Fibroblast of skin of abdomen (primary cell): ENCODE measurements around the gene MUC4.
"Not testable (repeated sequence)": the region's sequence is repeated elsewhere in the genome, so short reads cannot be mapped to it uniquely, and the experiment has no call there.

Source experiments
- DNase-seq: peaks from one replicate; pipeline ENCODE4 v3.0.0-alpha.2; 2013

Gene MUC4

DNA sequence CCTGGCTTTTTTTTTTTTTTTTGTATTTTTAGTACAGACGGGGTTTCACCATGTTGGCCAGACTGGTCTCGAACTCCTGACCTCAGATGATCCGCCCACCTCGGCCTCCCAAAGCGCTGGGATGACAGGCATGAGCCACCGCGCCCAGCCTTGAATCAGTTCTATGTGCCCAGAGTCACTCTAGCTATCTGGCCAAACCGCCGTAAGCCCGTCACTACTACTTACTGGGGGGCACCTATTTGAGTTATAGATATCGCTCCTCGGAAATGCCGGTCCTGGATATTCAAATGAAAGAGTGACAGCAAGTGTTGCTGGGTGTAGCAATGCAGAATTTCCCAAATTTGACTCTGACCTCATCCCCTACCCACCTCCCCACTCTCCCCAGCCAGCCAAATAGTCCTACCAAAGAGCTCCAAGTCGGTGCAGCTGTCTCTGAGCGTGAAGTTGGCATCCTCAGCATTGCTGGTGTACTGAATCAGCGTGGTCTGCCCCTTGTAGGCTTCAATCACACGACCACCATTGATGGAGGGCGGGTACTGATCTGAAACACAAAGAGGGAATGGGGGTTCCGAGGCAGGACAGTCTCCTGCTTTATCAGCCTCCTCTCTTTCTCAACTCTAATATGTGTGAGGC lies 52.9 kb downstream of the MUC4 start:
- no peak for DNase-seq

DNA sequence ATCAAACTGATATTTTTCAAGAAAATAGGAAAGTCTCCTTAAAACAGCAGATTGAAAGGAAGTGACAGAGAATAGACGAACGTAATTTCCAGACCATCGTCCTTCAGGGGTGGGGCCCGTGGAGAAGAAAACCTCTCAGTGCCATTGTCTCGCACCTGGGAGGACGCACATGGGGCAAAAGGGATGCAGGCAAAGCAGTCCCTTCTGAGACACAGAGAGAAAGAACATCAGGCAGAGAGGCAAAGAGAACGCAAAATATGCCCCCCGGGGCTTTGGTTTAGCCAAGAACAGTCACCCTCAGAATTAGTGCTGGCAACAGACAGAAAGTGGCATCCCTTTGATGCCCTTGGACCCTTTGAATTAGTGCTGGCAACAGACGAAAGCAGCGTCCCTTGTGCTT lies 53.9 kb downstream of the MUC4 start:
- DNase-seq, result no peak

DNA sequence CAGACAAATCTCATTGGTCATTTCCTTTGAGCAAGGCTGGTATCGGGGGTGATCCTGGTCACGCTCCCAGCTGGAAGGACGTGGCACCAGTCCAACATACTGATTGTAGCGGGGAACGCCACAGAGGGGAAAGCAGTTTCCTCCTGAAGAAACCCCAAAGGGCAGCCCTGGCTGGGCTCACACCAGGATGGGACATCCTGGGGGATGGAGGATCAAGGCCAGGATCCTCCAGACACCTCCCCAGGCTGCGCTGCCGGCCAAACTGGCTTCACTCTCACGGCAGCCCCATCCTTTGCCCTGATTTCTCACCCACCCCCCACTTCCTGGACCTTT lies 54.3 kb downstream of the MUC4 start:
- DNase-seq, result no peak

DNA sequence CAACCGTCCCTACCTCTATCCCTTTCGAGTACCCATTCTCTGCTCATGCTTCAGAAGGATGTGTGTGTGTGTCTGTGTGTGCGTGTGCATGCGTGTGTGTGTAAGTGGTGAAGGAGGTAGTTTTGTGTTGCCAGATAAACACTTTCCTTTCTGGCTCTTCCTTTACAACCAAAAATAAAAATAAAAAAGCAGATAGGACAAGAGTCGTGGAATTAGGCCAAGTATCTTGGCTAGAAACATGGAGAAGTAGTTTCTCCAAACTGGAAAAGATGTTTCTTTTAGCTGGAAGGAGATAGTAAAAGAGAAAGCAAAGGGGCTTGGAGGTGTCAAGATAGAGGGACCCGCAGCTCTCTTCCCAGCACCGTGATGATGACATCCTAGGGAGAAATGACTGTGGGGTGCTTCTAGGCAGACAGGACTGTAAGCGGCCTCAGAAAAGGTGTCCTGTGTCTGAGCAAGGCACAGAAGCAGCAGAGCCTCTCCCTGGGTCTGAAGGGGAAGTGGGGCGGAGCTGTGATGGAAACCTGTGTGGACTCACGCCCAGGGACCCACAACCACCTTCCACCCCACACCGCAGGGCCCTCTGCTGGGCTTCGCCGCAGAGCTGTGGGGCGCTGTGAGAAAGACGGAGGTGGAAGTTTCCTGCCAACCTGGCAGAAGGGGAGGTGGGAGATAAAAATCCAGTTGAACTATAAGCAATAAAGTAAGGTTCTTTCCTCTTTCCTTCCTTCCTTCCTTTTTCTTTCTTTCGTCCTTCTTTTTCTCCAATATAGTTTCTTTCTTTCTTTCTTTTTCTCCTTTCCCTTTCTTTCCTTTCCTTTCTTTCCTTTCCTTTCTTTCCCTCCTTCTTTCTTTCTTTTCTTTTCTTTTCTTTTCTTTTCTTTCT lies 55.7 kb downstream of the MUC4 start:
- no peak for DNase-seq

DNA sequence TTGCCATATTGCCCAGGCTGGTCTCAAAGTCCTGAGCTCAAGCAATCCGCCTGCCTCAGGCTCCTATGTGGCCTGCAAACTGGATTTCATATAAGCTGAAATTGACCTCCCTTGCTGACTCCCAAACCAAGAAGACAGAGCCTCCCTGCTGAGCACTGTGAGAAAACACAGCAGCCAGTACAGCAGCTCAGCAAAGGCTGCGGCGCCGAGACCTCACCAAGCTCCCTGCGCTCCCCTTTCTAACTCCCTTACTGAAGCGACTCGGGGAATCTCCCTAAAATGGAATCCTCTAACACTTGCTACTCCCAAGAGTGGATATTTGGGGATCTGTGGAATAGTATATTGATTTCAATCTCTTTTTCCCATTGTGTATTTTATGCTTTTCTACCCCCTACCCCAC lies 56.3 kb downstream of the MUC4 start:
- no peak for DNase-seq

DNA sequence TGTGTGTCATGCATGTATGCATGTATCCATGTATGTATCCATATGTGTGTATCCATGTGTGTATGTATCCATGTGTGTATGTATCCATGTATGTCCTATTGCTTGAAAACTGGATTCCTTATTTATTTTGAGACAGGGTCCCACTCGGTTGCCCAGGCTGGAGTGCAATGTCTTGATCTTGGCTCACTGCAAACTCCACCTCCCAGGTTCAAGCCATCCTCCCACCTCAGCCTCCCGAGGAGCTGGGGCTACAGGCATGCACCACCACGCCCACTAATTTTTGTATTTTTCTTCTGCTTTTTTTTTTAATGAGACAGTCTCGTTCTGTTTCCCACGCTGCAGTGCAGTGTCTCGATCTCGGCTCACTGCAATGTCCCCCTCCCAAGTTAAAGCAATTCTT lies 56.8 kb downstream of the MUC4 start:
- DNase-seq, result no peak

DNA sequence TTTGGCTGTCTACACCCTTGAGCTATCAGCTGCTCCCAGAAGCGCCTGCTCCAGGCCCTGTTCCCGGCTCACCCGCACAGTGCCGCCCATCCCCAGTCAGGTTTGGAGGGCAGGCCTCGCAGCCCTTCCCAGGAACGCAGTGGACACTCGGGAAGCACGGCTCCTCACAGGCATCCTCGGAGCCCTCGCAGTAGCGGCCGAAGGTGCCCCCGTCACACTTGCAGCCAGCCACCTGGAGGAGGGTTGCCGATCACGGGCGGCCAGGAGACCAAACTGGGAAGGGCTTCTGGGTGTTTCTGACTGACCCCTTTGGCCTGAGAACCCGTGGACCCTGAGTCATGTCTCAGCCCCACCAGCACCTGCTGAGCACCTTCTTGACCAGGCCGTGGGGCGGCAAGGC lies 57.6 kb downstream of the MUC4 start:
- no peak for DNase-seq

DNA sequence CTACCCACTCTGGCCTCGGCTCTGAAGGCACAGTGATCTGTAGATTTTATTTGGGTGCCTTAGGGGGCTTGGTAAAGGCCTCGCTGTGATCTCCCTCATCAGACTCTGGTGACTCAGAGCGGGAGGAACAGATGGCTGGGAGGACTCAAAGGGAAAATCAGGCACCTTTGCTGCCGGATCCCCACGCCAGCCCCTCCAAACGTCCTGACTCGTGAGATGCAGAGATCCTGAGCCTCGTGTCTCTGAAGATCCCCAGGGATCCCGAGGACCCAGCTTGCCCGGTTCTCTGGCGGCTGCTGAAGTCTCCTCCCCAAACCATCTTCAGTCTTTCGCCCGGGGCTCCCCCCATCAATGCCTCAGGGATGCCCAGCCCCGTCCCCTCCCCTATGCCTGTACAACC lies 58.1 kb downstream of the MUC4 start:
- no peak for DNase-seq

DNA sequence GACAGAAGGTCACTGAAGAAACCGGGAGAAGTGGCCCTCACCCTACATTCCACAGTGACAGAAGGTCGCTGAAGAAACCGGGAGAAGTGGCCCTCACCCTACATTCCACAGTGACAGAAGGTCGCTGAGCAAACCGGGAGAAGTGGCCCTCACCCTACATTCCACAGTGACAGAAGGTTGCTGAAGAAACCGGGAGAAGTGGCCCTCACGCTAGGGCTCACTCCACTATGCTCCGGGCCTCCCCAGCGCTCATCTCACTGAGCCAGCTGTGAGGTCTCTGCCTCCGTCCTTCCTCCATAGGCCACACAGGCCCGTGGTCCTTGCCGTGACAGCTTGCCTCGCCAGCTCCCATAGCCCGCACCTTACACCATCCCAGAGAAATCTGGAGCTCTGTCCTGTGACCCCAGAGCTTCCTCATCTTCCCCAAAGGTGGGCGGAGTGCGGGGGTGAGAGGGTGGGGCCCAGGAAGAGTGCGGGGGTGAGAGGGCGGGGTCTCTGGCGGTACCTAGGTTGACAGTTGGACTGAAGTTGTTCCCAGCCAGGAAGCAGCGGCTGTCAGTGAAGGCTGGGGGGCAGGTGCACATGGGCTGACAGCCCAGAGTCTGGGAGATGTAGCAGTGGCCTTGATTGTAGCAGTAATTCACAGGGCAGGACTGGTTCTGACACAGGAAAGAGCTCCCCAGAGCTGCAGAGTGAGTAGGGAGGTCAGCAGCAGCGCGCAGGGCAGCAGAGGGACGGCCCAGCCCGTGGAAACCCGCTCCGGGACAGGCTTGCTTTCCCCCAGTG lies 59.0 kb downstream of the MUC4 start:
- no peak for DNase-seq

DNA sequence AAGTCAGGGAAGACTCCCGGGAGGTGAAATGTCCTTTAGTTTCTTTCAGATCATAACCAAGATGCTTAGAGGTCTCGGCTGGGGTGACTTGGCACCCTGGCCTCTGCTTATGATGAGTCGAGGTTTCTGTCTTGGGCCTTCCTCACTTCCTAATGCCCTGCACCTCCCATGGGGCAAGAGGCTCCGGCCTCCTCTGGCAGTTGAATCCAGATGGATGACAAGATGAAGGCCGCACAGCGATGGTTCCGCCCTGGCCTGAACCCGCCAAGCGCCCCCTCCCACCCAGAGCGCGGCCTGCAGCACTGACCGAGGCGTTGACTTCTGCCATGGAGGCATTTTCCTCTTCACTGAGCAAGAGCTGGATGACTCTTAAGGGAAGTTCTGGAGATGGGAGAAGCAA lies 59.7 kb downstream of the MUC4 start:
- DNase-seq, result no peak

DNA sequence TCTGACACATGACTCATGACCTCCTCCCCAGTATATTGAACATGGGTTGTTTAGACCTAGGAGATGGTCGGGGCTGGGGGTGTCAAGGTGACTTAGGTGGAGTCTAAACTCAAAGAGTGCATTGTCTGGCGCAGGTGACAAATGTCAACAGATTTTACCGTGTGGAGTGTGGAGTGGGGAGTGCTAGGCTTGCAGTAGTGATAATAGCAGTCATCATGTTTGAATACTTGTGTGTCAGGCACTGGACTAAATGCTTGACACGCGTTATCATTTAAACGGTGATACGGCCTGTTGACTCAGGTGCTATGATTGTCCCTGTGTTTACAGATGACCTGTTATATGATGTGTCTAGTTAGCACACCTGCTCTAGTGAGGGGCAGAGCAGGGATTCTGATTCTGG lies 60.2 kb downstream of the MUC4 start:
- no peak for DNase-seq

DNA sequence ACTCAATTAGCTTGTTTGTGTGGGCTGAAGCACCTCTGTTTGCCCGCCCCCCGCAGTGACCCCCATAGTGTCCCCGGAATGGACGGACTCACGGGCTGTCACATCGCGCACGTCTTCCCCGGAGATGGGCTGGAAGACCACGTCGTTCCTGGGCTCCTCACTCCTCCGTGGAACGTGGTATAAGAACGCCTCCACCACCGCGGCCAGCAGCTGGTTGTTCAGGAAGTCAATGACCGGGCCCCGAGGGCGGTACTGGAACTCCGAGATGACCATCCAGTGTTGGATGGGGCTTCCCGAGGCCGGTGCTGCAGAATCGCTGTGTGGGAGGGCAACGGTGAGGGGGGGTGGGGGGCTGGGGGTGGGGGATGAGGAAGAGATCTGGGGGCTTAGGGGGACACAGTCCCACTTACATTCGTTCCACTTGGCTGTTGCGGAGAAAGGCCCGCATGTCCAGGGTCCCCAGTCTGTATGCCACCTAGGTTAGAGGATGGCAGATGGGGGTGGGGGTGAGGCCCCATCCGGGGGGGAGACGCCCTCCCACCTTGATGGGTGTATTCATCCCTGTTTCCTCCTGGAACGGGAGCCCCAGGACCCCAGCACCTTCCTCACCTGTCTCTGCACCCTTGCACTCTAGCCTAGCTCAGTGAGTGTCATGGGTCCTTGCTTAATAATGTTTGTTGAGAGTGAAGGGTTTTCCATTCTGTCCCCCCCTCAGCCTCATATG lies 60.8 kb downstream of the MUC4 start:
- DNase-seq, result no peak

DNA sequence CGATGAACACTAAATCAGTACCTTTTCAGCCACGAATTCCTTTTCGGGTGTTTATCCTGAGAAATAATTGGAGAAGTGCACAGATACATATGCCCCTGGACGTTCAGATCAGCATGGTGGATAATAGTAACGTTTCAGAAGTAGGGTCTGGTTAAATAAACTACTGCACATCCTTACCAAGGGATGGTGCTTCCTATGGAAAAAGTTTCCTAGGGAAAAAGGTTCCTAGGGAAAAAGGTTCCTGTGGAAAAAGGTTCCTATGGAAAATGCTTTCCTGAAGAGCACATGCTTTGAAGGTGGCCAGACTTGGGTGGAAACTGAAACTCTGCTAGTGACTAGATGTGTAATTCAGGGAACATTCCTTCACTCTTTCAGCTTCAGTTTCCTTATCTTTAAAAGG lies 62.6 kb downstream of the MUC4 start:
- DNase-seq, result not testable (repeated sequence)

DNA sequence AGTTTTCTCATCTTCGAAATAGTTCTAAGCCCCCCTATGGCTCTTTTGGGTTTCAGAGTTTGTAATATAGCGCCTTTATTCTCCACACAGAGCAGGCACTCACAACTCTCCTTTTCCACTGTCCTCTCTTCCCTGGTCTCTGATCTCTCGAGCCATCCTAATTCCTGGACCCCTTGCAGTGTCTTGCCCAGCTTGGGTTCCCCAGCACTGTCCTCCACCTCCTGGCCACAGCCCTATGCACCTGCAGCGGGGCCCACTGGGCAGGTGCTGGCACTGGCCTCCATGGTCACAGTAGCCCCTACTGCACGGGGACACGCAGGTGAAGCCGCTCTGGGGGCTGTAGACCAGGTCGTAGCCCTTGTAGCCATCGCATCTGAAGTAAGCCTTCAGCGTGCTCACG lies 63.1 kb downstream of the MUC4 start:
- no peak for DNase-seq

DNA sequence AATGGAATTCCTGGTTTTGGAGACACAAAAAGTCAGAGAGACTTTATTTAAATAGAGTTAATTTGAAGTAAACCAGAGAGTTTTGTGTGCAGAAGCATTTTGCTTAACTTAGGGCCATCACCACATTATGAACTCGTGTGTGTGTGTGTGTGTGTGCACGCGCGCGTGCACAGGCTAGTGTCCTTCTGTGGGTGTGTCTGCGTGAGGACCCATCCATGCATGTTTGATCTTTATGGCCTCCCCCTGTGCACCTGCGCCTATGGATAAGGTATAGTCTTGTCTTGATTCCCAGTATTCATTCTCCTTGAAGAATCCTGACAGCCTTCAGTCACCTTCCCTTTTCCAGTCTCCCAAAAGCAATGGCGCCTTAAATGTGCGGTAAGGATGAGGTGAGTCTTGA lies 65.0 kb downstream of the MUC4 start:
- DNase-seq, result no peak

DNA sequence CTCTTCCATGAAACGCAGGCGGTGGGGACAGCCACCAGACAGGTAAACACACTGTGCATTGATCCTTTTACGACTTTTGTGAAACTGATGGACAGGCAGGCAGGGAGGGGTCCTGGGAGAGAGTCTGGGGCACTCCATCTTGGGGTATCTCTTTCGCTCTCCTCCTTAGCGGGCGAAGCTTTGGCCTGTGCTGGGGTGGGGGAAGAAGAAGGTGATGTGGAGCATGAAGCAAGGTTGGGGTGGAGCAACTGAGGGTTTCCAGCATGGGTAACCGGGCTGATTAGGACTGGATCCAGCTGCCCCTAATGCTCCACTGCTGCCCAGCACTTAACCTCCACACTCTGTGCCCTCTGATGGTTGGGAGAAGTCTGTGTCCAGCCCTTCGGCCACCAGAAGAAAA lies 65.4 kb downstream of the MUC4 start:
- no peak for DNase-seq

DNA sequence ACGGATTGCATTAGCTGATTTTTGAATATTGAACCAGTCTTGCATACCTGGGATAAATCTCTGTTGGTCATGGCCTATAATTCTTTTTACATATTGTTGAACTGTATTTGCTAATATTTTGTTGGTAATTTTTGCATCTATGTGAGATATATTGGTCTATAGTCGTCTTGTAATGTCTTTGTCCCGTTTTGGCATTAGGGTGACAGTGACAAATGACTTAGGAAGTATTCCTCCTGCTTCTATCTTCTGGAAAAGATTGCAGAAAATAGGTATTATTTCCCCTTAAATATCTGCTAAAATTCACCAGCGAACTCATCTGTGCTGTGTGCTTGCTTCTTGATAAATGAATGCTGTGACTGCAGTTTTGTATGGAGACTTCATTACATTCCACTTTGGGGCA lies 67.3 kb downstream of the MUC4 start:
- DNase-seq, result no peak

DNA sequence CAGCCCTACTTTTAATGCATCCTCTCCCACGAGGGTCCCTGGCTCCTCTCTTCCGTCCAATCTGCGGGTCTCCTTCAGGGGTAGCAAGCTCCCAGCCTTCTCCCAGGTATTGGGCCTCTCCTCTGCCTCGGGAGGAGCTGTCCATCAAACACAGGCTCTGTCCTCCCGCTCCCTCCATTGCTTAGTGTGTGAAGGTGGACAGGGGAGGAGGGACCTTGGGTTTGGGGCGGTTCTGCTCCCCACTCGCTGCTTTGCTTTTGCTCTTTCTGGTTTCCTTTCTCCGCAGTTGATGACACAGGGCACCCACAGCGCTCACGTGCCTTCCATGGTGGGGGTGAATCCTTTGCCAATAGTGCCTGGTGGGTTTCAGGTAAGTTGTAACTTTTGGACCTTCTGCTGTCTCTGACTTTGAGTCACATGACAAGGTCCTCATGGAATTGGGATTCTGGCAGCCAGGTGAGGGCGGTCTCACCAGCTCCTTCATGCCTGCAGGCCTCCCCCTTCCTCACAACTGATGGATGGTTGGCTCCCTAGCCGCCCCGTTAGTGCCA lies 72.1 kb downstream of the MUC4 start:
- DNase-seq, result no peak

DNA sequence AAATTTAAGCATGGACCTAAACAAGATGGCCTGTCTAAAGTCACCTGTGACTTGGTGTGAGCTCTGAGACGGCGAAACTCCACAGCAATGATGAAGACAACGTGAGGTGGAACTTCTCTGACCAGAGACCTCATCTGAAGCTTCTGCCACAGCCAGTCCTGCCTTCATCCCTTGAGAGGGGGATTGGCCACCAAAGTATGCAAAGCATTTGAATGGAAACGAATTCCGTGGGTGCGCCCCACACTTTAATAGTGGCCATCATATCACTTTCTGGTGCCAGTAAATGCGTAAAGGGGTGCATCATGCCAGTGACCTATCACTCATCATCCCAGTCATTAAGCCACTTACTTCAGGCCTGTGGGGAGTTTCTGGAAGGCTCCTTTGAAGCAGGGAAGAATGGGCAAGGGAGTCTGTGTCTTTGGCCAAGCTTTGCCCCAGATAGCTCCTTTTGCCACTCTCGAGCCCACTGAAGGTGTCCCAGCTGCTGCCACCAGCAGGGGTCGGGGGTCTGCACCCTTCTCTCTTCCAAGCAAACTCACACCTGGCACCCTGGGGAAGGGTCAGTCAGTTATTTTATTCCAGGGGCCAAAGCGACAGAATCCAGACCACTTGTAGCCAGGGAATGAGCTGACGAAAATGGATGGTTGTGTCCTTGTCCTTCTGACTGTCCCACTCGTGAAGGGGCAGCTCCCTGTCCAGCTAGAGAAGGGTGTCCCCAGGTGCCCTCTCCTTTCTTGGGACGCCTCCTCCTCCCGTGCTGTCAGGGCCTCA lies 73.3 kb downstream of the MUC4 start:
- DNase-seq, result no peak

DNA sequence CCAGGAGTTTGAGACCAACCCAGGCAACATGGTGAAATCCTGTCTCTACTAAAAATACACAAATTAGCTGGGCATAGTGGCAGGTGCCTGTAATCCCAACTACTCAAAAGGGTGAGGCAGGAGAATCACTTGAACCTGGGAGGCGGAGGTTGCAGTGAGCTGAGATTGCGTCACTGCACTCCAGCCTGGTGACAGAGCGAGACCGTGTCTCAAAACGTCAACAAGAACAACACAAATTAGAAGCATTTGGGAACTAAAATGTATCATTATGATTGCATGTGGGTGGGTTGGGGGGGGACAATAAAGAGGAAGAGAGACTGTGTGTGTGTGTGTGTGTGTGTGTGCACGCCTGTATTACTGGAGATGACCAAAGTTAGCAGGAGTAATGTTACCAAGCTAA lies 73.9 kb downstream of the MUC4 start:
- DNase-seq, result not testable (repeated sequence)

DNA sequence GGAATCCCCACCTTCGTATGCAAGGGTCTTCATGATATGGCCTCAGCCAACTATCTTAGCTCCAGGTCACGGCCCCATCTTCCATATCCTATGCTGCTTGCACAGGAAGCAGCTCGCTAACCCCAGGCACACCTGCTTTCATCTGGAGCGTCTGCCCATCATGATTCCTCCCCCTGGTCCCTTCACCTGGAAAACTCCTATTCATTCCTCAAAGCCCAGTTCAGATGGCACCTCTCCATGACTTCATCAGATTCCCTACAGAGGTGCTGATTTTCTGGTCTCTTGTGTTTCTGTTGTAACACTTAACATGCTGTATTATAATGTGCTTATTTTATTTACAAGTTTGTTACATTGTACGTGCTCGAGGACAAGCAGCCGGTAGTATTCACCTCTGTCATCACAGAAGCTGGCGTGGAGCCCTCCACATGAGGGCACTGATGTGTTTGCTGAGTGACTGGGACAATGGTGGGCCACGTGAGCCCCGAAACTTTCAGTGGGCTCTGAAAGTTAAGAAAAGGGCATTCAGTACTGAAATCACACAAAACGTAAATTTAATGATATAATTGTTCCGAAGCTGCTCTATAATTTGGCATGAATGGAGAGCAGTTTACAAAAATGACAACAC lies 74.8 kb downstream of the MUC4 start:
- DNase-seq, result no peak
